ENCODE measurements around the gene P3H3.

- no peak for TF ChIP-seq POLR2A (IDR thresholded peaks at IDR 0.05; ENCODE audit: low read length)
- no peak for TF ChIP-seq GATA1 (IDR thresholded peaks at IDR 0.05; ENCODE audit: low read depth, low read length)
Measured at GRCh38 chr12:6827982-6828780, at the start of gene P3H3.
